Heart left ventricle (tissue), 16 donors: Measurements from ENCODE around the gene GRB14. TPM values are rescaled to one million over a fixed set of nuclear protein-coding genes. Genes with fewer than 3 reads are reported as not detected.

ENCODE experiments used
- ATAC-seq, 4 donors: fragments of 200-7000 bp; cut with Tn5 transposase; one replicate each; pipeline ENCODE4 v1.9.1; 2020 to 2022; ENCODE audit warnings: moderate library complexity in 4 of 4, mild to moderate bottlenecking in 3 of 4, moderate number of reproducible peaks in 1 of 4
- DNase-seq, 5 donors: peaks; one replicate each; pipeline ENCODE4 v3.0.0-alpha.2; 2020
- H3K27ac ChIP-seq, 12 donors: fragments of 200-600 bp; sonication (generic) in 4 of 12; one replicate each; pipeline versions ENCODE4 v1.5.0 to v1.8.0; 2016 to 2022; ENCODE audit warnings: mild to moderate bottlenecking in 2 of 12
- H3K27me3 ChIP-seq, 9 donors: fragments of 200-600 bp; sonication (generic) in 2 of 9; one replicate each; pipeline versions ENCODE4 v1.5.1 to v1.8.0; 2016 to 2022; ENCODE audit warnings: mild to moderate bottlenecking in 3 of 9
- H3K36me3 ChIP-seq, 9 donors: fragments of 200-600 bp; sonication (generic) in 2 of 9; one replicate each; pipeline versions ENCODE4 v1.5.0 to v1.8.0; 2018 to 2022; ENCODE audit warnings: mild to moderate bottlenecking in 2 of 9
- H3K4me1 ChIP-seq, 12 donors: fragments of 200-600 bp; sonication (generic) in 4 of 12; one replicate each; pipeline versions ENCODE4 v1.5.0 to v1.8.0; 2016 to 2022; ENCODE audit warnings: mild to moderate bottlenecking in 3 of 12
- H3K4me3 ChIP-seq, 12 donors: fragments of 200-600 bp; sonication (generic) in 4 of 12; one replicate each; pipeline versions ENCODE4 v1.5.0 to v1.8.0; 2017 to 2022; ENCODE audit warnings: mild to moderate bottlenecking in 9 of 12, moderate library complexity in 4 of 12
- H3K9me3 ChIP-seq, 12 donors: fragments of 200-600 bp; sonication (generic) in 4 of 12; one replicate each; pipeline versions ENCODE4 v1.5.0 to v1.8.0; 2016 to 2022; ENCODE audit warnings: mild to moderate bottlenecking in 1 of 12
- POLR2A ChIP-seq, 2 donors: fragments of 450-650 bp; IDR thresholded peaks; one replicate each; pipeline ENCODE4 v1.6.1; 2017; ENCODE audit warnings: antibody characterized with exemption in 2 of 2, mild to moderate bottlenecking in 2 of 2, moderate library complexity in 2 of 2
- WGBS, 4 donors: extraction: QIAGEN DNeasy Blood & Tissue Kit in 2 of 4; methylation state at CpG; one replicate each; pipeline versions ENCODE4 v1.1.5 to v1.1.7; 2013 to 2018; 5-methylcytosine and 5-hydroxymethylcytosine counted together
- intact Hi-C, 10 donors: fragments of 100-400 bp; cut with DNase I; formaldehyde crosslinking; loops; one replicate each; pipeline versions ENCODE4 v1.11.1 to v1.14.2; 2022
- polyA plus RNA-seq, 2 donors: library from polyadenylated mRNA; stranded (reverse); fragments of 200-250 nt; gene quantifications; one replicate each; pipeline ENCODE4 v1.2.3, GENCODE V29; 2013
- total RNA-seq, 9 donors: library from RNA; depleted of rRNA in 2 of 9; stranded (reverse); fragments of >200 nt in 2 of 9; fragmentation: NEBNext Ultra II Directional in 3 of 9; extraction: Animal tissue kit (Norgen Biotek cat#: 25700) in 3 of 9; gene quantifications; one replicate each; pipeline versions ENCODE4 v1.1.0 to v1.2.4, GENCODE V29; 2016 to 2023
- TF ChIP-seq, protein P1 (sequence below), 12 donors: fragments of 200-600 bp; sonication (generic) in 4 of 12; IDR thresholded peaks; one replicate each; pipeline versions ENCODE4 v1.5.0 to v1.8.0; 2018 to 2022; ENCODE audit warnings: antibody characterized with exemption in 12 of 12, mild to moderate bottlenecking in 5 of 12
- donor health status: ischemic (EF 13 %, LVEDD 7.1; RV severe dilation, severe dysfunction).
- donor health status: healthy with polysubstance abuse.
- donor health status: DM: no; HTN: yes; CAD: no.
- donor health status: DM: no; HTN: no; CAD: no.
- donor health status: ischemic (EF 25% LVEDD 6.9; RV normal size, moderate dysfunction).
- donor health status: ischemic (EF 25% LVEDD 5.7; RV mildly dilated, moderate dysfunction).
- donor health status: healthy.
- donor health status: DM: yes; HTN: yes; CAD: no.
- donor health status: ischemic (EF 35%, LVEDD 5.7; RV mildly dilated, moderate dysfunction).
- donor health status: nonischemic (EF 11% LVEDD 7.7; RV severe dilation, severe dysfunction).
- donor health status: DM: yes; HTN: yes; CAD: no.
- donor health status: PGD.
- donor health status: ischemic (EF 29% LVEDD 5.4; RV normal size, mild dysfunction).
- donor health status: nonischemic (EF 23%, LVEDD 6.1; RV moderate dilation, normal function).

GRB14 gene
- total and polyA plus RNA-seq, 11 donors, result 2.7 to 42.3 (median 13.3) TPM

DNA sequence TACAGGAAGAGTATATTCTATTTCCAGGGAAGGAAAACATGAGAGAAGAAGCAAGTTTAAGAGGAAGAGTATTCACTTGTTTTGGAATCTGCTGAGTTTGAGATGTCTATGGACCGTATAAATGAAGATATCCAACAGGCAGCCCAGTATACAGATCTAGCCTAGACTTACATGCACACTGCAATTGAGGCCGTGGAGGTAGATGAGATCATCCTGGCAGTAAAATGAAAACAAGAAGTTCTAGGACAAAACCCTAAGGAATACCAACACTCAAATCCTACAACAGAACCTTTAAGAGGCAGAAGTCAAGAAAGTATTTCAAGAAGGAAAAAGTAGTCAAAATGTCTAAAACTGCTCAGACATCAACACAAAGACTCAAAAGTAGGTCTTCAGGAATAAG lies 16.0 kb downstream of the GRB14 start:
- WGBS, 4 donors, result 72 to 88% (median 74%) methylated on average over 2 of the region's 2 CpGs
- DNase-seq, result no peak

DNA sequence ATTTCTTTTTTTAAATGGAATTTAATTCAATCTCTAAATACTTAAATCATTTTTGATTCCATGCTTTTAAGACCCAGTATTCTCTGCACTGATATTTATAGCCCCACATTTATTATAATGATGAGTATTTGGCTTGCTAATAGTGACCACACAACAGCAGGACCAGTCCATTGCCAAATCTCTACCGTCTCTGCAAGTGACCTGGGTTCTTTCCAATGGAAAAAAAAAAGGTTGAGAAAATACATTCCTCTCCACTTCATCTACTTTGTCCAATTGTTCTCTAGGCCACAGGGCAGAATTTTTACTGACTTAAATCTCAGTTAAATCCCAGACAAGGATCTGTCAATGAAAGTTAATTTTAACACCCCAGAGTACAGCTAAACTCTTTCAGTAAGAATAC lies 20.5 kb downstream of the GRB14 start:
- Histone ChIP-seq H3K4me3 (no peak overlapping the region), H3K27me3 (no peaks in the 10 kb centered on the region), H3K9me3 (no peaks in the 10 kb centered on the region), H3K27ac (no peak overlapping the region), H3K4me1 (peaks cover 0 to 7% (median 0%) of the 10 kb centered on the region in 12 donors), H3K36me3 (no peaks in the 10 kb centered on the region)
- TF ChIP-seq, protein P1, sequence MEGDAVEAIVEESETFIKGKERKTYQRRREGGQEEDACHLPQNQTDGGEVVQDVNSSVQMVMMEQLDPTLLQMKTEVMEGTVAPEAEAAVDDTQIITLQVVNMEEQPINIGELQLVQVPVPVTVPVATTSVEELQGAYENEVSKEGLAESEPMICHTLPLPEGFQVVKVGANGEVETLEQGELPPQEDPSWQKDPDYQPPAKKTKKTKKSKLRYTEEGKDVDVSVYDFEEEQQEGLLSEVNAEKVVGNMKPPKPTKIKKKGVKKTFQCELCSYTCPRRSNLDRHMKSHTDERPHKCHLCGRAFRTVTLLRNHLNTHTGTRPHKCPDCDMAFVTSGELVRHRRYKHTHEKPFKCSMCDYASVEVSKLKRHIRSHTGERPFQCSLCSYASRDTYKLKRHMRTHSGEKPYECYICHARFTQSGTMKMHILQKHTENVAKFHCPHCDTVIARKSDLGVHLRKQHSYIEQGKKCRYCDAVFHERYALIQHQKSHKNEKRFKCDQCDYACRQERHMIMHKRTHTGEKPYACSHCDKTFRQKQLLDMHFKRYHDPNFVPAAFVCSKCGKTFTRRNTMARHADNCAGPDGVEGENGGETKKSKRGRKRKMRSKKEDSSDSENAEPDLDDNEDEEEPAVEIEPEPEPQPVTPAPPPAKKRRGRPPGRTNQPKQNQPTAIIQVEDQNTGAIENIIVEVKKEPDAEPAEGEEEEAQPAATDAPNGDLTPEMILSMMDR (IDR thresholded peaks at IDR 0.05), result no peak
- no peak for TF ChIP-seq POLR2A (IDR thresholded peaks at IDR 0.05)
- 30 to 36% (median 34%) methylated on average over 1 of the region's 1 CpG for WGBS, 4 donors
- DNase-seq, result no peak
- ATAC-seq, result peak; percentile 48 to 64 (median 52)
- intact Hi-C loops, result loop anchor here in 3 of 10 donors (1.0 to 5.0 kb wide), 3 partner anchors 40 to 77 kb away; no protein-coding TSS in a partner anchor

More for the DNA sequence above, 16.0 kb downstream of the GRB14 start:
- ATAC-seq, result peak in 2 of 4 donors; percentile 41 to 66
- intact Hi-C loops, result no loop called here
- no peak overlapping the region for H3K27ac ChIP-seq
- peaks cover 0 to 10% (median 0%) of the 10 kb centered on the region in 12 donors for H3K4me1 ChIP-seq
- H3K9me3 ChIP-seq, result no peaks in the 10 kb centered on the region
- no peaks in the 10 kb centered on the region for H3K36me3 ChIP-seq
- no peak for TF ChIP-seq POLR2A (IDR thresholded peaks at IDR 0.05)
- TF ChIP-seq, protein P1 (IDR thresholded peaks at IDR 0.05), result no peak
- H3K27me3 ChIP-seq, result no peaks in the 10 kb centered on the region
- H3K4me3 ChIP-seq, result no peak overlapping the region

- 34 to 38% (median 37%) methylated on average over 3 of the region's 3 CpGs for WGBS, 4 donors
- no peak overlapping the region for H3K27ac ChIP-seq
- intact Hi-C loops, result loop anchor here in 8 of 10 donors (1.0 to 5.0 kb wide), 4 partner anchors 38 to 77 kb away; no protein-coding TSS in a partner anchor
- ATAC-seq (peak in 3 of 4 donors; percentile 78 to 93 (median 81)), DNase-seq (peak in 2 of 5 donors; percentile 20 to 28)
- H3K4me3 ChIP-seq, result no peak overlapping the region
- TF ChIP-seq, protein P1 (IDR thresholded peaks at IDR 0.05), result peak; percentile 56 to 80 (median 71)
- no peak for TF ChIP-seq POLR2A (IDR thresholded peaks at IDR 0.05)
- H3K27me3 ChIP-seq, result no peaks in the 10 kb centered on the region
- no peaks in the 10 kb centered on the region for H3K9me3 ChIP-seq
- peaks cover 0 to 7% (median 0%) of the 10 kb centered on the region in 12 donors for H3K4me1 ChIP-seq
- no peaks in the 10 kb centered on the region for H3K36me3 ChIP-seq
Measured at GRCh38 chr2:164599954-164600589, 21.2 kb downstream of the GRB14 start.

DNA sequence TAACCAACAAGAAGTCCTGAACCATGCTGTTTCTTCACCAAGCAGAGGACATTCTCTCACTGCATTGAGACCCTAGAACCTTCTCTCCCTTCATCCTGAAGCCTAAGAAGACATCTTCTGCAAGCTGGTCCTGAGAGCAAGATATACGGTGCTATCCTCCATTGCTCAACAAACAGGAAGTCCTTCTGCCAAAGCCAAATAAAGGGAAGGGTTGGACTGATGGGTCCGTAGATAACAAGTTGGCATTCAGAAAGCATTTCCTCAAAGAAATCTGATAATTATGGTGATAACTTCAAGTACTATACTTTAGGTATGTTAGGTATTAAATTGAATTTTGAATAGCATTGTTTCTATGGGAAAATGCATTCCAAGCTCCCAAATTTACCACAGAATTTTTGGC lies 23.3 kb downstream of the GRB14 start:
- no peaks in the 10 kb centered on the region for H3K9me3 ChIP-seq
- peaks cover 0 to 7% (median 0%) of the 10 kb centered on the region in 12 donors for H3K4me1 ChIP-seq
- intact Hi-C loops, result loop anchor here in 5 of 10 donors (2.0 to 5.0 kb wide), 2 partner anchors 36 to 37 kb away; no protein-coding TSS in a partner anchor
- TF ChIP-seq POLR2A (IDR thresholded peaks at IDR 0.05), result no peak
- TF ChIP-seq, protein P1 (IDR thresholded peaks at IDR 0.05), result no peak
- H3K36me3 ChIP-seq, result no peaks in the 10 kb centered on the region
- ATAC-seq (no peak), DNase-seq (no peak)
- WGBS, 4 donors, result 49 to 59% (median 54%) methylated on average over 2 of the region's 2 CpGs
- H3K27me3 ChIP-seq, result no peaks in the 10 kb centered on the region
- no peak overlapping the region for H3K27ac ChIP-seq
- H3K4me3 ChIP-seq, result no peak overlapping the region
